Germinal center (tissue), 1 donor: ENCODE data around the gene FOXN3.

Source experiments
- DNase-seq: peaks from one replicate; pipeline ENCODE4 v3.0.0; 2012; ENCODE audit warnings: mixed read lengths, low spot score

The FOXN3 gene

DNA sequence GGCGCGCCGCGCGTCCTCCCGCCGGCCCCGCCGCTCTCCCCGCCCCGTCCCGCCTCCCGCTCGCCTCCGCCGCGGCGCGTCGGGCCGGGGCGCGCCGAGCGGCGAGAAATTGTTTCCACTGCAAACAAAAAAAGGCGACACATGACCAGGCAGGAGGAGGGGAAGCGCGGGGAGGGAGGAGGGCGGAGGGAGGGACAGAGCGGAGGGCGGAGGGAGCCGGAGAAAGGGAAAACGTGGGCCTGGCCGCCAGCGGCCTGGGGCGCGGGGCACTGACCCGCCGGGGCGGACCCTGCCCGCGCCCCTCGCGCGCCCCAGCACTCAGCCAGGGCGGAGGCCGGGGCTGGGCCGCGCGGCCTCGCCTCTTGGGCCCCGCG is at the start of gene FOXN3:
TSS of gene FOXN3 (minus strand) at position 143 of the 374 bp plus-strand sequence. CDS start 4,757 bp downstream, outside the sequence.
- peak; percentile 92 for DNase-seq

DNA sequence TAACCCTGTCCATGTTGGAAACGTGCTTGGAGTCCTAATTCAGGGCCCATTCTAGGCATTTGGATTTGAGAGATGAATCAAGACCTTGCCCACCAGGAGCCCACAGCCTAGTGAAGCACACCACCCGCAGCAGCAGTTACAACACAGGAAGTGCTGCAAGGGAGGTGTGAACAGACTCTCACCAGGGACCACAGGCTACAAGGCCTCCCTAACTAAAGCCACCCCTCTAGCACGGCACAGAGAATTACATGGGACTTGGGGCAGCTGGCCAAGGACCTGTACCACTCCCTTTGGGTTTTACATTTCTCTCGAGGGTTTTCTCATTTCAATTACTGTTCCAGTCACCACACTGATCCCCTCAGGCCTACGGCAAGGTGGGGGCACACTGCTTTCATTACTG is 49.5 kb upstream of the FOXN3 start:
- no peak for DNase-seq

GRCh38 chr14:89465876-89466275 is 48.8 kb upstream of the FOXN3 start:
- DNase-seq: no peak

DNA sequence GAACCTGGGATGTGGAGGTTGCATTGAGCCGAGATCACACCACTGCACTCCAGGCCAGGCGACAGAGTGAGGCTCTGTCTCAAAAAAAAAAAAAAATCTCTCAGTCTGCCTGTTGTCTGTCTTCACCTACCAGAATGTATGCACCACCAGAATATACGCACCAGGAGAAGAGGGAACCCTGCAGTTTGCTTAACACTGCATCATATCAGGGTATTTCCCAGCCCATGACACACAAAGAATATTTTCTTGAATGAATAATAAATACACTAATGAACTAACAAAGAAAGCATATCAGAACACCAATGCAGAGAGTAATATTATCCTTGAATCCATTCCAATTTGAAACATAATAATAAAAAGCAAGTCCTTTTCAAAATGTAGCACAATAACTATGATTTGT is 44.2 kb upstream of the FOXN3 start:
- DNase-seq: no peak

GRCh38 chr14:89458713-89459420 is 41.8 kb upstream of the FOXN3 start:
- no peak for DNase-seq

GRCh38 chr14:89457007-89457406 is 40.0 kb upstream of the FOXN3 start:
- no peak for DNase-seq

DNA sequence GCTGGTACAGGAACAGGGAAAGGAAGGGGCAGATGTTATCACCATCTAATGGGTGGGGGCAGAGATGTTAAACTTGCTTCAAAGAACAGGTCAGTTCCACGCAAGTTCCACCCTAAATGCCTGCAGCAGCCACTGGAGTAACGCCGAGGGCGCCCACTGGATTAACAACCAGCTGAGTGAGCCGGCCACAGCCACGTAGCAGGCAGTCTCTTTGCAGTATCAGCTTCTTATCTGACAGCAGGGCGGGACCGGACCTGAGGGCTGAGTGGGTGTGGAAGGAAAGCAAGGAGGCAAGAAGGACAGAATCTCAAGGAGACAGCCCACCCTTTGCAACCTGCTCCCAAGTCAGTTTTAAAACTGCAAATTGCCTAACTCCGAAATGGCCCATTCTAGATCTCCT is 38.4 kb upstream of the FOXN3 start:
- no peak for DNase-seq

- no peak for DNase-seq
These were observed 38.0 kb upstream of the FOXN3 start for GRCh38 chr14:89454996-89455395.

GRCh38 chr14:89452281-89452680 is 35.2 kb upstream of the FOXN3 start:
- no peak for DNase-seq

GRCh38 chr14:89451229-89451628 is 34.2 kb upstream of the FOXN3 start:
- no peak for DNase-seq

GRCh38 chr14:89447182-89447944 is 30.3 kb upstream of the FOXN3 start:
- DNase-seq: no peak

GRCh38 chr14:89445273-89445973 is 28.4 kb upstream of the FOXN3 start:
- DNase-seq: no peak

DNA sequence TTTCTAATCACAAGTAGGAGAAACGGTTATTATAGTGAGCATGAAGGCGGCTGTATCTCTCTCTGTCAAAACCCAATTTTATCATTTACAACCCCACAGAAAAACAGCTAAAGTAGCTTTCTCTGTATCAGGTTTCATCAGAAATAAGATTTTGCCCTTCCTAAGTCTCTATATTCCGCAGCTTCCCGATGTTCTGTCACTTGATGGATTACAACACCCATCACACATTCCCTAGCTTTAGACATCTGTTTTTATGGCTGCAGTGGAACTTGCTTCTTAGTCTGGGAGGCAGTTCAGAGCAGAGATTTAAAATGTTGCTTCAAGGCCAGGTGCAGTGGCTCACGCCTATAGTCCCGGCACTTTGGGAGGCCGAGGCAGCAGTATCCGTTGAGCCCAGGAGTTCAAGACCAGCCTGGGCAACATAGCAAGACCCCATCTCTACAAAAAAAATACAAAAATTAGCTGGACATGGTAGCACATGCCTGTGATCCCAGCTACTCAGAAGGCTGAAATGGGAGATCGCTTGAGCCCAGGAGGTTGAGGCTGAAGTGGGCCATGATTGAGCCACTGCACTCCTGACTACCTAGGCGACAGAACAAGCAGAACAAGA is 27.6 kb upstream of the FOXN3 start:
- DNase-seq: no peak

DNA sequence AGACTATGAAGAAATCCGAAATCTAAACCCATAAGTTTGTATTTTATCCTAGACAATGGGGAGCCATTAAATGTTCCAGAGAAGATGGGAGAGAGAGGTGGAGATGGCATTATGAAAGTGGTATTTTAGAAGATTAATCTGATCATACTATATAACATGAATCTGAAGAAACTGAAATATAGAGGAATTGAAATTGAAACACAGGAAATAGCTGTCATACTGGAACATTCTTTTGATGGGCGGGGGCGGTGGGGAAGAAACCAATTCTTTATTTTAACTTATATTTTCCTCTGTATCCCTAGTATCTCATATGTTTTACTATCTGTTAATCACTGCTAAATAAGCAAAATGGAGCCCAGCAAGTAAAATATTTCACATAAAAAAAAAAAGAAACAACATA is 27.0 kb upstream of the FOXN3 start:
- peak; percentile 44 for DNase-seq

- DNase-seq: no peak
These were observed 26.1 kb upstream of the FOXN3 start for GRCh38 chr14:89443042-89443629.

GRCh38 chr14:89442280-89442679 is 25.2 kb upstream of the FOXN3 start:
- DNase-seq: no peak

DNA sequence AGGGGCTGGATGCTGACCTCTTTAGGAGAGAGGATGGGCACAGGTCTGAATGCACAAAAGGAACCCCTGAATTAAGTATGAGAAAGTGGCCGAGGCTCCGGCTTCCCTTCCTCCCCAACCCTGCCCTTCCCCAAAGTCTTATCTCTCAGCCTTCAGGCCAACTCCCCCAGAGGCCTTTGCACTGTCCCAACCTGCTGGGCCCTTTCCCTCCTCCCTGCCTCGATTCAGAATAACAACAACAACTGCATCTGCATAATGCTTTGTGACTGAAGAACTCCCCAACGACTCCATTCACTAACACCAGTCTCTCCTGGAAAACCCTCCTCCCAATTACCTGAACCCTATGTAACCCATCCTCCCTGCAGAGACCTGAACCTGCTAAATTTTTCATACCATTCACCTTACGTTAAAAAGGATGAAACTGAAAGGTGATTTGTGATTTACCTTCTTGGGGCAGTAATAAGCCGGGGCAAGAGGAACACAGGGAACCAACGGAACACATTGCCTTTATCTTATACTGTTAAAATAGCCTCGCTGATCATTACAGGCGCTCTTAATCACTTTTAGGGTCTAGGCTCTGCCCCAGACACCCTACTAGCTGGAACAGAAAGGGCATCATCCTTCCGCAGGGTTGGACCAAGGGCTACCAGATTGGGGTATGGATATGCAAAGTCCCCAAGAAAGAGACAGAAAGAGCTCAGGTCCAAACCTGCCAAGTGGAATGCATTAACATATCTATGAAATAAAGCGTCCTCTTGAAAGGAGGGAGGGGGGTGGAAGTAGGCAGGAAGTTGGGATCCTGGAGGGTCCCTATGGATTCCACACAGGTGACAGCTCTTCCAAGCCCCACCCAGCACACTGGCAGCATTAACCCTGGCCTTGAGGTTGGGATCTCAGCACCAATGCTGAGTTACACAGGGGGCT is 24.2 kb upstream of the FOXN3 start:
- DNase-seq: no peak

GRCh38 chr14:89435892-89436656 is 19.0 kb upstream of the FOXN3 start:
- no peak for DNase-seq

DNA sequence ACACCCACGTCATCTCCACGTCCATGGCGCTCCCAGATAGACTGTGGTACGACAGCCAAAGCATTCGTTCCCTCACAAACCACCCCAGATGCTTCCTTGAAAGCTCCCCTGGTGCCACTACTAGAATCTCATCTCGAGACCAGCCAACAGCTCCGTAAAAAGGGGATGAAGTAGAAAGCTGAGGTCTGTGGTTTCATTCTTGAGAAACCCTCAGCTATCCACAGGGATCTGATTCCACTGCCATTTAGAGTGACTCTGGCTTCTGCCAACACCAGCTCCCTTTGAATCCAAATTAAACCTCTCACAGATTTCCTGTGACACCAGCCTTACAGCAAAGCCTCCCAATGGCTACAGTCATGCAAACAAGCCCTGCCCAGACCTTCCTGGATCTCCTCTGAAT is 18.5 kb upstream of the FOXN3 start:
- no peak for DNase-seq

DNA sequence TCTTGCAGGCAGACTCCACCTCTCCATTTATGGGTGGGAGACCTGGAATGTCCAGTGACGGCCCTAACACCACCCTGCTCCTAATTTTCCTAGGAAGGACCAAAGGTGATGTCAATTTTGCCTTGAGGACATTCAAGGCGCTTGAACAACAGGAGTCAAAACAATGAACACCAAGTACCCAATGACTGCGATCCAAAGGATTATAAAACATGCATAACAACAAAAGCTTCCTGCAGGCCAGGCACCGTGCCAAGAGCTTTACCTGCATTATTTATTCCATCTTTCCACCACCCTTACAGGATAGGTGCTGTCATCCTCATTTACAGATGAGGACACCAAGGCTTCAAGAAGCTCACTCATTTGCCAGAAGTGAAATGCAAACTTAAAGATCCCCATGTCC is 15.2 kb upstream of the FOXN3 start:
- DNase-seq: no peak
